ENCODE results near the gene LDLRAD3.

The LDLRAD3 gene

GRCh38 chr11:35974882-35975589 is 31.2 kb downstream of the LDLRAD3 start:
- no peak overlapping the region for H3K27ac ChIP-seq
- H3K4me3 ChIP-seq (ENCODE audit: low read depth, low read length) = no peak overlapping the region
- H3K9me3 ChIP-seq (ENCODE audit: severe bottlenecking) = no peaks in the 10 kb centered on the region
- peaks cover 2% of the 10 kb centered on the region; the same call in 1 of the 2 replicates for H3K36me3 ChIP-seq
- H3K27me3 ChIP-seq (ENCODE audit: insufficient read depth, low read depth, severe bottlenecking) = no peaks in the 10 kb centered on the region
- DNase-seq = no peak
- TF ChIP-seq CTCF (IDR thresholded peaks at IDR 0.05; ENCODE audit: low read depth, low read length) = no peak

GRCh38 chr11:35976434-35976833 is 32.6 kb downstream of the LDLRAD3 start:
- H3K27ac ChIP-seq = no peak overlapping the region
- TF ChIP-seq CTCF (IDR thresholded peaks at IDR 0.05; ENCODE audit: low read depth, low read length) = no peak
- H3K27me3 ChIP-seq (ENCODE audit: insufficient read depth, low read depth, severe bottlenecking) = no peaks in the 10 kb centered on the region
- H3K9me3 ChIP-seq (ENCODE audit: severe bottlenecking) = no peaks in the 10 kb centered on the region
- H3K36me3 ChIP-seq = peaks cover 2% of the 10 kb centered on the region; the same call in 1 of the 2 replicates
- no peak for DNase-seq
- no peak overlapping the region for H3K4me3 ChIP-seq (ENCODE audit: low read depth, low read length)

GRCh38 chr11:35978183-35978582 is 34.3 kb downstream of the LDLRAD3 start:
- Histone ChIP-seq H3K4me3 (ENCODE audit: low read depth, low read length) (no peak overlapping the region), H3K36me3 (peaks cover 2% of the 10 kb centered on the region; the same call in 1 of the 2 replicates), H3K27me3 (ENCODE audit: insufficient read depth, low read depth, severe bottlenecking) (no peaks in the 10 kb centered on the region), H3K27ac (no peak overlapping the region), H3K9me3 (ENCODE audit: severe bottlenecking) (no peaks in the 10 kb centered on the region)
- no peak for DNase-seq
- TF ChIP-seq CTCF (IDR thresholded peaks at IDR 0.05; ENCODE audit: low read depth, low read length) = no peak

- H3K9me3 ChIP-seq (ENCODE audit: severe bottlenecking) = no peaks in the 10 kb centered on the region
- H3K27ac ChIP-seq = no peak overlapping the region
- TF ChIP-seq CTCF (IDR thresholded peaks at IDR 0.05; ENCODE audit: low read depth, low read length) = no peak
- H3K36me3 ChIP-seq = no peaks in the 10 kb centered on the region; the same call in 1 of the 2 replicates
- DNase-seq = no peak
- no peaks in the 10 kb centered on the region for H3K27me3 ChIP-seq (ENCODE audit: insufficient read depth, low read depth, severe bottlenecking)
- H3K4me3 ChIP-seq (ENCODE audit: low read depth, low read length) = no peak overlapping the region
Measured at GRCh38 chr11:35978891-35979290, 35.0 kb downstream of the LDLRAD3 start.

GRCh38 chr11:35980686-35981390 is 37.0 kb downstream of the LDLRAD3 start:
- no peaks in the 10 kb centered on the region for H3K27me3 ChIP-seq (ENCODE audit: insufficient read depth, low read depth, severe bottlenecking)
- H3K4me3 ChIP-seq (ENCODE audit: low read depth, low read length) = no peak overlapping the region
- H3K36me3 ChIP-seq = no peaks in the 10 kb centered on the region
- no peak overlapping the region for H3K27ac ChIP-seq
- no peak for DNase-seq
- TF ChIP-seq CTCF (IDR thresholded peaks at IDR 0.05; ENCODE audit: low read depth, low read length) = no peak
- H3K9me3 ChIP-seq (ENCODE audit: severe bottlenecking) = no peaks in the 10 kb centered on the region

Measured in WERI-Rb-1 (cell line).